ENCODE measurements around the gene SLC1A5.
"Not testable (repeated sequence)": the region's sequence is repeated elsewhere in the genome, so short reads cannot be mapped to it uniquely, and the experiment has no call there.

Gene SLC1A5

GRCh38 chr19:46797881-46798280 is 9.5 kb upstream of the SLC1A5 start:
- DNase-seq: no peak

GRCh38 chr19:46791944-46792343 is 3.5 kb upstream of the SLC1A5 start:
- peak; percentile 76 for DNase-seq

- DNase-seq: no peak
Observed at GRCh38 chr19:46789371-46789770, 977 bp upstream of the SLC1A5 start.

- no peak for DNase-seq
Observed at GRCh38 chr19:46788968-46789338, 559 bp upstream of the SLC1A5 start.

GRCh38 chr19:46787331-46788261 is 798 bp downstream of the SLC1A5 start:
- DNase-seq: peak; percentile 34

- DNase-seq: no peak
Observed at GRCh38 chr19:46787040-46787330, 1.4 kb downstream of the SLC1A5 start.

GRCh38 chr19:46786236-46787039 is 2.0 kb downstream of the SLC1A5 start:
- DNase-seq: peak; percentile 86

GRCh38 chr19:46785980-46786235 is 2.5 kb downstream of the SLC1A5 start:
- DNase-seq: no peak

- no peak for DNase-seq
Observed at GRCh38 chr19:46785054-46785979, 3.1 kb downstream of the SLC1A5 start.

- peak; percentile 48 for DNase-seq
Observed at GRCh38 chr19:46784262-46785053, 3.9 kb downstream of the SLC1A5 start.

GRCh38 chr19:46783670-46784069 is 4.7 kb downstream of the SLC1A5 start:
- DNase-seq: no peak

GRCh38 chr19:46782355-46783019 is 5.9 kb downstream of the SLC1A5 start:
- DNase-seq: no peak

- DNase-seq: not testable (repeated sequence)
Observed at GRCh38 chr19:46777956-46778645, 10.3 kb downstream of the SLC1A5 start.

- DNase-seq: no peak
Observed at GRCh38 chr19:46776927-46777911, 11.2 kb downstream of the SLC1A5 start.

GRCh38 chr19:46775642-46776258 is 12.6 kb downstream of the SLC1A5 start:
- no peak for DNase-seq

- no peak for DNase-seq
Observed at GRCh38 chr19:46773018-46773399, 15.4 kb downstream of the SLC1A5 start.

- no peak for DNase-seq
Observed at GRCh38 chr19:46772170-46773017, 16.0 kb downstream of the SLC1A5 start.

GRCh38 chr19:46768746-46769145 is 19.6 kb downstream of the SLC1A5 start:
- not testable (repeated sequence) for DNase-seq
